Naive thymus-derived CD4-positive, alpha-beta T cell (primary cell): ENCODE measurements around the gene OSBPL5. TPM values are rescaled to one million over a fixed set of nuclear protein-coding genes. Genes with fewer than 3 reads are reported as not detected.
A peak's percentile ranks its signal among the peaks of the same experiment; 100 is the strongest.

Experiments used
- ATAC-seq: fragments of 150-1000 bp; cut with Tn5 transposase; 2 replicates; pipeline ENCODE4 v1.10.0; 2021; ENCODE audit warnings: mild to moderate bottlenecking, moderate library complexity
- CTCF ChIA-PET: fragments of 350-600 bp; sonication (Branson Sonifier 250); formaldehyde crosslinking; loops from one replicate; lab custom pipeline; 2021; ENCODE audit warnings: antibody characterized with exemption; lab: Charles Lee
- POLR2A ChIA-PET: fragments of 350-600 bp; sonication (Branson Sonifier 250); formaldehyde crosslinking; loops from one replicate; lab custom pipeline; 2021; ENCODE audit warnings: antibody characterized with exemption, inconsistent platforms; lab: Charles Lee
- DNase-seq, 9 donors: peaks; one replicate each; pipeline versions ENCODE4 v3.0.0 to v3.0.0-alpha.2; 2020 to 2022; ENCODE audit warnings: mixed read lengths in 1 of 9
- H3K27ac ChIP-seq: one replicate; pipeline ENCODE4 v1.7.0; 2013; ENCODE audit warnings: mild to moderate bottlenecking, low read depth, low read length, moderate library complexity
- H3K27me3 ChIP-seq, 2 donors: one replicate each; pipeline ENCODE4 v1.7.0; 2013; ENCODE audit warnings: low read length in 2 of 2, mild to moderate bottlenecking in 2 of 2, moderate library complexity in 2 of 2; ENCODE audit not compliant: control insufficient read depth in 2 of 2, insufficient read depth in 2 of 2
- H3K36me3 ChIP-seq, 3 experiments: 1 replicate in 2 of 3; 2 replicates in 1 of 3; pipeline ENCODE4 v1.7.0; 2013; ENCODE audit warnings: low read length in 3 of 3, mild to moderate bottlenecking in 3 of 3, moderate library complexity in 1 of 3; ENCODE audit not compliant: insufficient read depth in 3 of 3, control insufficient read depth in 2 of 3
- H3K4me1 ChIP-seq, 2 donors: one replicate each; pipeline ENCODE4 v1.7.0; 2013; ENCODE audit warnings: low read length in 2 of 2, mild to moderate bottlenecking in 2 of 2, moderate library complexity in 1 of 2; ENCODE audit not compliant: control insufficient read depth in 2 of 2, insufficient read depth in 2 of 2
- H3K4me3 ChIP-seq: 2 replicates; pipeline ENCODE4 v1.7.0; 2013; ENCODE audit warnings: mild to moderate bottlenecking, low read length
- H3K9me3 ChIP-seq, 3 experiments: 1 replicate in 2 of 3; 2 replicates in 1 of 3; pipeline ENCODE4 v1.7.0; 2013; ENCODE audit warnings: low read length in 3 of 3; ENCODE audit not compliant: control insufficient read depth in 2 of 3
- H3K27ac Mint-ChIP-seq, 9 donors: one replicate each; pipeline ENCODE4 v1.8.0; 2020 to 2022; ENCODE audit warnings: mixed read lengths in 9 of 9, mild to moderate bottlenecking in 8 of 9, moderate library complexity in 5 of 9, inconsistent platforms in 2 of 9
- H3K27me3 Mint-ChIP-seq, 5 donors: one replicate each; pipeline ENCODE4 v1.8.0; 2021 to 2022; ENCODE audit warnings: mixed read lengths in 5 of 5, mild to moderate bottlenecking in 1 of 5
- H3K36me3 Mint-ChIP-seq, 5 donors: one replicate each; pipeline ENCODE4 v1.8.0; 2020 to 2022; ENCODE audit warnings: mixed read lengths in 5 of 5, mild to moderate bottlenecking in 3 of 5, inconsistent platforms in 1 of 5
- H3K4me1 Mint-ChIP-seq, 7 donors: one replicate each; pipeline ENCODE4 v1.8.0; 2020 to 2022; ENCODE audit warnings: mixed read lengths in 7 of 7, mild to moderate bottlenecking in 3 of 7, inconsistent platforms in 1 of 7
- H3K4me3 Mint-ChIP-seq, 10 donors: one replicate each; pipeline ENCODE4 v1.8.0; 2020 to 2022; ENCODE audit warnings: mild to moderate bottlenecking in 10 of 10, mixed read lengths in 10 of 10, moderate library complexity in 6 of 10, inconsistent platforms in 2 of 10
- H3K9me3 Mint-ChIP-seq, 11 donors: one replicate each; pipeline ENCODE4 v1.8.0; 2020 to 2022; ENCODE audit warnings: mixed read lengths in 11 of 11, mild to moderate bottlenecking in 4 of 11, inconsistent platforms in 1 of 11, moderate library complexity in 1 of 11
- intact Hi-C, 2 donors: fragments of 100-400 bp; cut with micrococcal nuclease; formaldehyde crosslinking; loops; one replicate each; pipeline ENCODE4 v1.15.1; 2023
- polyA plus RNA-seq, 2 donors: library from polyadenylated mRNA; unstranded; fragments of 300-500 nt; fragmentation: Illumina TruSeq; gene quantifications; one replicate each; pipeline ENCODE4 v1.2.3, GENCODE V29; 2021
- total RNA-seq, 6 experiments: library from RNA in 5 of 6; stranded (reverse) in 5 of 6; gene quantifications; 1 replicate in 5 of 6; 2 replicates in 1 of 6; pipeline ENCODE4 v1.2.3 and lab custom pipeline; 2021 to 2026

The OSBPL5 gene
- total and polyA plus RNA-seq, 7 experiments from 2014 or later, result 0.51 to 76.7 (median 5.5) TPM

DNA sequence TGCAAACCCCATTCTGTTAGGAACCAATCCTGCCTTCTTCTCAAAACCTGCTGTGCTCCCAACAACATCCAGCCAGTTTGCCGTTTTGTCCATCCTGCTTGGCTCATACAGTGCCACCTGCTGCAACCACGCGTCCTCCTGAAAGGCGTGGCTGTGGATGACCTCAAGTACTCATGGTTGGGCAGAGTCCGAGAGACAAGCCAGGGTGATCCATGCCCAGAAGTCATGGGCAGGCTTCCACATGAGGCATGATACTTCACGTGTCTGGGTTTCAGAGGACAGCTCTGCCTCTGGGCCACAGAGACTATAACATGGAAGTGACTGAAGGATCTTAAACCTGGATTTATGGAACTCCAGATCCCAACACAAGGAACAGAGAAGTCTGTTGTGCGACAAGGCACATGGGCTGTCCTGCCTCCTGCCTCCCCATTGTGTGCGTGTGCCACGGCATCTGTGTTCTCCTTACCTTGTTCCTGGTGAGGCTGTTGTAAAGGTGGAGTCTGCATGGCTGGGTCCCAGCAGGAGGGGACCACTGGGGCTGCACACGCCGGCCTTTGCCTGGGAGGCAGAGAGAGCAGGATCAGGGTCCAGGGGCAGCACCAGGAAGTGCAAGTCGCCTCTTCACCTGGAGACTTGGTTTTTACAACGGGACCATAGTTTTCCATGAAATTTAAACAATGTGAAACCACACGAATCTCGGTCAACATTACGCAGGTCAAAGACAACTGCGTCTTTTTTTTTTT lies 123.2 kb downstream of the OSBPL5 start:
- H3K27me3 ChIP-seq, result no peaks in the 10 kb centered on the region
- H3K27ac Mint-ChIP-seq, result peak overlapping the region in 3 of 9 donors; percentile 11 to 56 (median 31)

GRCh38 chr11:3040881-3041280 lies 124.2 kb downstream of the OSBPL5 start:
- H3K4me3 ChIP-seq, result no peak overlapping the region
- Mint-ChIP-seq H3K4me3 (no peak overlapping the region), H3K27me3 (no peaks in the 10 kb centered on the region), H3K4me1 (peaks cover 12 to 36% (median 22%) of the 10 kb centered on the region in 7 donors), H3K27ac (no peak overlapping the region), H3K36me3 (peaks cover 7 to 33% (median 19%) of the 10 kb centered on the region in 5 donors), H3K9me3 (no peaks in the 10 kb centered on the region)
- intact Hi-C loops, result no loop called here
- H3K27ac ChIP-seq, result no peak overlapping the region
- POLR2A ChIA-PET, result no interaction called here
- CTCF ChIA-PET, result no interaction called here
- H3K4me1 ChIP-seq, result peaks cover 3 to 7% of the 10 kb centered on the region in 2 donors
- peaks cover 11 to 88% (median 12%) of the 10 kb centered on the region in 3 experiments for H3K36me3 ChIP-seq
- no peak for ATAC-seq
- H3K9me3 ChIP-seq, result no peaks in the 10 kb centered on the region
- no peak for DNase-seq
- no peaks in the 10 kb centered on the region for H3K27me3 ChIP-seq

More for the DNA sequence above, 123.2 kb downstream of the OSBPL5 start:
- Mint-ChIP-seq H3K36me3 (peaks cover 5 to 23% (median 10%) of the 10 kb centered on the region in 5 donors), H3K27me3 (no peaks in the 10 kb centered on the region), H3K4me1 (peaks cover 6 to 28% (median 15%) of the 10 kb centered on the region in 7 donors), H3K9me3 (no peaks in the 10 kb centered on the region), H3K4me3 (no peak overlapping the region)
- CTCF ChIA-PET, result no interaction called here
- H3K27ac ChIP-seq, result no peak overlapping the region
- no peaks in the 10 kb centered on the region for H3K9me3 ChIP-seq
- peaks cover 5 to 84% (median 12%) of the 10 kb centered on the region in 3 experiments for H3K36me3 ChIP-seq
- H3K4me3 ChIP-seq, result no peak overlapping the region
- peaks cover 3 to 7% of the 10 kb centered on the region in 2 donors for H3K4me1 ChIP-seq
- DNase-seq (no peak), ATAC-seq (no peak)
- POLR2A ChIA-PET, result no interaction called here
- intact Hi-C loops, result no loop called here

DNA sequence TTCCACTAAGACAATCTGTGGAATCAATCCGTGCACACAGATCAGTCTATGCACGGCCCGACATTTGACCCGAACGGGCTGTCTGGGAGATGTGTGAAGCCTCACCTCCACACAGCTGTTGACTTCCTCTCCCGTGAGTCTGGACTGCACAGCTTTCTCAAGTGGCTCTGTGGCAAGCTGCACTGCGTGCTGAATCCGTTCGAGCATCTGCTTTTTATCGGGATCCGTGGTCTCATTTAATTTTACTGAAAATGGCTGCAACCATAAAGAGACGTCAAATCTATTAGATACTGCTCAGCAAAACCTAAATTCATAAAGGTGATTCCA lies 127.2 kb downstream of the OSBPL5 start:
- ATAC-seq (no peak), DNase-seq (no peak)
- H3K27me3 ChIP-seq, result no peaks in the 10 kb centered on the region
- H3K9me3 ChIP-seq, result no peaks in the 10 kb centered on the region
- Mint-ChIP-seq H3K4me1 (peaks cover 12 to 28% (median 19%) of the 10 kb centered on the region in 7 donors), H3K27ac (peak overlapping the region in 1 of 9 donors; percentile 31), H3K36me3 (peaks cover 8 to 46% (median 24%) of the 10 kb centered on the region in 5 donors), H3K27me3 (no peaks in the 10 kb centered on the region), H3K4me3 (no peak overlapping the region), H3K9me3 (no peaks in the 10 kb centered on the region)
- no peak overlapping the region for H3K27ac ChIP-seq
- H3K4me3 ChIP-seq, result no peak overlapping the region
- CTCF ChIA-PET, result interaction anchor here (1.0 to 4.6 kb wide), 5 partner anchors 13 to 149 kb away, joined by 3 to 25 read pairs (median 4); no protein-coding TSS in a partner anchor
- H3K4me1 ChIP-seq, result peaks cover 3 to 7% of the 10 kb centered on the region in 2 donors
- intact Hi-C loops, result loop anchor here (1.0 to 2.0 kb wide), 3 partner anchors 19 to 53 kb away; partner anchors contain the start of gene CARS1 (in 1 of the 2)
- peaks cover 11 to 81% (median 12%) of the 10 kb centered on the region in 3 experiments for H3K36me3 ChIP-seq
- POLR2A ChIA-PET, result interaction anchor here (1.3 kb wide), 1 partner anchor 49 kb away, joined by 4 read pairs; no protein-coding TSS in a partner anchor

Other genes with a start within 250 kb of the OSBPL5 start
- 1 to 10 TPM in 3 of 5 experiments, not detected in 2; 2.5 to 7.9 (median 4.5) TPM for gene PHLDA2, start 235.9 kb downstream of the OSBPL5 start, total RNA-seq
- not detected for gene PHLDA2, start 235.9 kb downstream of the OSBPL5 start, polyA plus RNA-seq
- 100 to 1,000 TPM; 245 to 356 (median 294) TPM for gene NAP1L4, start 173.0 kb downstream of the OSBPL5 start, total RNA-seq
- 100 to 1,000 TPM; 134 to 172 TPM for gene NAP1L4, start 173.0 kb downstream of the OSBPL5 start, polyA plus RNA-seq
- gene CARS1, start 107.9 kb downstream of the OSBPL5 start, total RNA-seq, result 10 to 100 TPM; 27.8 to 70.4 (median 53.7) TPM
- gene CARS1, start 107.9 kb downstream of the OSBPL5 start, polyA plus RNA-seq, result 10 to 100 TPM; 23.9 to 30.8 TPM
- not detected for gene MRGPRG, start 53.5 kb upstream of the OSBPL5 start, total RNA-seq
- not detected for gene MRGPRG, start 53.5 kb upstream of the OSBPL5 start, polyA plus RNA-seq
- gene MRGPRE, start 67.1 kb upstream of the OSBPL5 start, total RNA-seq, result not detected
- gene MRGPRE, start 67.1 kb upstream of the OSBPL5 start, polyA plus RNA-seq, result not detected
- 10 to 100 TPM; 18.4 to 39.0 (median 33.7) TPM for gene ZNF195, start 213.8 kb upstream of the OSBPL5 start, total RNA-seq
- gene ZNF195, start 213.8 kb upstream of the OSBPL5 start, polyA plus RNA-seq, result 10 to 100 TPM; 18.9 to 21.0 TPM